ENCODE data around the gene NDUFC1. TPM values are rescaled to one million over a fixed set of nuclear protein-coding genes. Genes with fewer than 3 reads are reported as not detected.

Gene NDUFC1
- total RNA-seq, 1 experiment from 2014 or later = 59.1 TPM

DNA sequence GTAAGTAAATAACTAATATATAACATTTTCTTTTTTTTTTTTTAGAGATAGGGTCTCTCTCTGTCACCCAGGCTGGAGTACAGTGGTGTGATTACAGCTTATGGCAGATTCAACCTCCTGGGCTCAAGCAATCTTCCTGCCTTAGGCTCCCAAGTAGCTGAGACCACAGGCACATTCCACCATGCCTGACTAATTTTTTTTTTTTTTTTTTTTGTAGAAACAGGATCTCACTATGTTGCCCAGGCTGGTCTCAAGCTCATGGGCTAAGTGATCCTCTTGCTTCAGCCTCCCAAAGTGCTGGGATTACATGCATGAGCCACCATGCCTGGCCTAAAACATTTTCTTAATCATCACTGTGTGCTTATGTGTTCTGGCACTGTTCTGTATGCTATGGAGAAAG lies 55.0 kb downstream of the NDUFC1 start:
- no peak overlapping the region for H3K18ac ChIP-seq (ENCODE audit: insufficient read length, low read depth, low read length)

More for the DNA sequence above, 55.0 kb downstream of the NDUFC1 start:
- no peaks in the 10 kb centered on the region for H3K27me3 ChIP-seq (ENCODE audit: insufficient read depth, low read length)
- no peaks in the 10 kb centered on the region for H3K79me1 ChIP-seq (ENCODE audit: insufficient read depth, low read depth, low read length, poor library complexity, severe bottlenecking)
- H3K4me1 ChIP-seq (ENCODE audit: insufficient read depth, low read length) = peaks cover 5% of the 10 kb centered on the region; the same call in 1 of the 2 replicates
- TF ChIP-seq, protein P1, sequence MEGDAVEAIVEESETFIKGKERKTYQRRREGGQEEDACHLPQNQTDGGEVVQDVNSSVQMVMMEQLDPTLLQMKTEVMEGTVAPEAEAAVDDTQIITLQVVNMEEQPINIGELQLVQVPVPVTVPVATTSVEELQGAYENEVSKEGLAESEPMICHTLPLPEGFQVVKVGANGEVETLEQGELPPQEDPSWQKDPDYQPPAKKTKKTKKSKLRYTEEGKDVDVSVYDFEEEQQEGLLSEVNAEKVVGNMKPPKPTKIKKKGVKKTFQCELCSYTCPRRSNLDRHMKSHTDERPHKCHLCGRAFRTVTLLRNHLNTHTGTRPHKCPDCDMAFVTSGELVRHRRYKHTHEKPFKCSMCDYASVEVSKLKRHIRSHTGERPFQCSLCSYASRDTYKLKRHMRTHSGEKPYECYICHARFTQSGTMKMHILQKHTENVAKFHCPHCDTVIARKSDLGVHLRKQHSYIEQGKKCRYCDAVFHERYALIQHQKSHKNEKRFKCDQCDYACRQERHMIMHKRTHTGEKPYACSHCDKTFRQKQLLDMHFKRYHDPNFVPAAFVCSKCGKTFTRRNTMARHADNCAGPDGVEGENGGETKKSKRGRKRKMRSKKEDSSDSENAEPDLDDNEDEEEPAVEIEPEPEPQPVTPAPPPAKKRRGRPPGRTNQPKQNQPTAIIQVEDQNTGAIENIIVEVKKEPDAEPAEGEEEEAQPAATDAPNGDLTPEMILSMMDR (conservative IDR thresholded peaks at IDR 0.05) = no peak
- H4K20me1 ChIP-seq (ENCODE audit: control insufficient read depth, insufficient read depth, insufficient read length) = no peaks in the 10 kb centered on the region
- H3K27ac ChIP-seq (ENCODE audit: insufficient read length, low read depth, low read length) = no peak overlapping the region
- no peak overlapping the region for H3K4me2 ChIP-seq (ENCODE audit: insufficient read depth, insufficient read length, low read length)
- no peak overlapping the region for H4K91ac ChIP-seq (ENCODE audit: insufficient read length, low read depth, low read length)
- no peak overlapping the region for H3K27ac Mint-ChIP-seq
- no peaks in the 10 kb centered on the region for H3K79me2 ChIP-seq (ENCODE audit: insufficient read depth, low read length)
- H4K5ac ChIP-seq (ENCODE audit: insufficient read length, low read depth, low read length) = no peak overlapping the region
- peaks cover 7% of the 10 kb centered on the region in 2 experiments for H3K4me1 Mint-ChIP-seq
- H3T11ph ChIP-seq (ENCODE audit: low read length) = no peak overlapping the region
- no peak overlapping the region for H3K14ac ChIP-seq (ENCODE audit: insufficient read depth, low read length)
- H2AK5ac ChIP-seq (ENCODE audit: insufficient read length, low read length) = no peak overlapping the region
- no peak overlapping the region for H2BK5ac ChIP-seq (ENCODE audit: insufficient read length, low read length)
- H3K9ac ChIP-seq (ENCODE audit: extremely low read depth, insufficient read length, low read length) = no peak overlapping the region
- no peak overlapping the region for H2BK12ac ChIP-seq (ENCODE audit: insufficient read length, low read depth, low read length)
- no peak overlapping the region for H3K4ac ChIP-seq (ENCODE audit: low read depth, low read length)
- H3K23ac ChIP-seq (ENCODE audit: insufficient read length, low read depth, low read length) = no peak overlapping the region
- no peaks in the 10 kb centered on the region for H3K9me3 ChIP-seq (ENCODE audit: control insufficient read depth, low read depth, low read length)
- H3K36me3 Mint-ChIP-seq (ENCODE audit: insufficient read depth in 1 of 3, low read depth in 3 of 3) = no peaks in the 10 kb centered on the region
- H4K8ac ChIP-seq (replicated peaks; ENCODE audit: insufficient read length, low read depth, low read length) = no peak overlapping the region
- H2BK15ac ChIP-seq (ENCODE audit: low read depth, low read length) = no peak overlapping the region
- no peak overlapping the region for H2BK120ac ChIP-seq (ENCODE audit: low read depth, low read length, poor library complexity, severe bottlenecking)
- H3K4me3 Mint-ChIP-seq = no peak overlapping the region
- no peak overlapping the region for H2AFZ ChIP-seq (ENCODE audit: low read length)
- H3K27me3 Mint-ChIP-seq (ENCODE audit: low read depth) = no peaks in the 10 kb centered on the region
- H3K56ac ChIP-seq (ENCODE audit: insufficient read length, low read depth, low read length) = no peak overlapping the region
- no peaks in the 10 kb centered on the region for H3K23me2 ChIP-seq (ENCODE audit: insufficient read length, low read depth, low read length, poor library complexity, severe bottlenecking)
- no peak overlapping the region for H2BK20ac ChIP-seq (ENCODE audit: low read depth, low read length, poor library complexity, severe bottlenecking)
- no peak for DNase-seq
- no peaks in the 10 kb centered on the region for H3K9me3 Mint-ChIP-seq

All from H9 (cell line).